Fibroblast of upper back skin (primary cell): ENCODE measurements around the gene DGKE.
A peak's percentile ranks its signal among the peaks of the same experiment; 100 is the strongest.

Source experiments
- DNase-seq: peaks from one replicate; pipeline ENCODE4 v3.0.0-alpha.2; 2013

DGKE gene

DNA sequence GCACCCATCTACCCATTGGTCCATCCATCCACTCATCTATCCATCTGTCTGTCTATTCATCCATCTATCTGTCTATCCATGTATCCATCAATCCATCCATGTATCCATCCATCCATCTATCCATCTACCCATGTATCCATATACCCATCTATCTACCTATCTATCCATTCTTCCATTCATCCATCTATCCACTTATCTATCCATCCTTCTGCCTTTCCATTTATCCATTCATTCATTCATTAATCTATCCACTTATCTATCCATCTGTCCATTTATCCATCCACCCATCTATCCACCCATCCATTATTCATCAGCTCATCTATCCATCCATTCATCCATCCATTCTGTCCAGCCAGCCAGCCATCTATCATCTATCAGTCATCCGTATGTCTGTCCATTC, 58.4 kb downstream of the DGKE start:
- no peak for DNase-seq

GRCh38 chr17:56893503-56893902, 59.6 kb downstream of the DGKE start:
- DNase-seq = no peak

GRCh38 chr17:56894859-56895455, 61.0 kb downstream of the DGKE start:
- no peak for DNase-seq

- no peak for DNase-seq
Measured at GRCh38 chr17:56896217-56896967, 62.4 kb downstream of the DGKE start.

DNA sequence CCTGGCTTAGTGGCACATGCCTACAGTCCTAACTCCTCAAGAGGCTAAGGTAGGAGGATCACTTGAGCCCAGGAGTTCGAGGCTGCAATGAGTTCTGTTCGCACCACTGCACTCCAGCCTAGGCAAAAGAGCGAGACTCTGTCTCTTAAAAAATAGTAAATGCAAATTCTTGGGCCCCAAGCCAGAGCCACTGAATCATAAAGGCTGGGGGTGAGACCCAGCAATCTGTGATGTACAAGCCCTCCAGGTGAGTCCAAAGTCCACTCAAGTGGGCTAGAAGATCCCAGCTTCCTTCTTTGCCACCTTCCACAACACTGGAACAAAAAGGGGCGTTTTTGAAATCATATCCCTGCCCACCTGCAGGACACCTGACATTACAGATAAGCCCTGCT, 63.0 kb downstream of the DGKE start:
- DNase-seq = no peak

DNA sequence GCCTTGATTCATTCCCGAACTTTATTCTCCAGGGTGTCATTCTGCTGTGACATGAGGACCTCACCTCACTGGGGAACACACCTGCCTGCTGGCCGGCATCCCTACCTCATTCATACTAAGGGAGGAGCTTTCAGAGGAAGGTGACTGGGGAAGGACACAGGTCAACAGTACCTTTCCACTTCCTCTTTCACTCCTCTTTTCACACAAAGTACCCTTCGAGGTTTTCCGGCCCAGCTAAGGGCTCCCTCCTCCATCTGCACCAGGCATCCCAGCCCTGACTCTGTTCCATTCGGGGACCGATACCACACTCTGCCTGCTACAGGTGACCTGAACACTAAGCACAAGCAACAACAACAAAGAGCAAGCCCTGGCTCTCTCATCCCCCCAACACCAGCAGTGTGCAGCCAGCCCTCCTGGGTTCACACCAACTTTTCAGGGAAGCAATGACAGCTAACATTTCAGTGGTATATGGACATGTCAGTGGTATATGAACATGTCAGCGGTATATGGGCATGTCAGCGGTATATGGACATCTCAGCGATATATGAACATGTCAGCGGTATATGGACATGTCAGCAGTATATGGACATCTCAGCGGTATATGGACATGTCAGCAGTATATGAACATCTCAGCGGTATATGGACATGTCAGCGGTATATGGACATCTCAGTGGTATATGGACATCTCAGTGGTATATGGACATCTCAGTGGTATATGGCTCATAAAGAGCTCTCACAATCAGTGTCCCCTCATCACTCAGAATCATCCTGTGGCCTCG, 63.9 kb downstream of the DGKE start:
- DNase-seq = no peak

- DNase-seq = no peak
Measured at GRCh38 chr17:56898874-56899273, 64.9 kb downstream of the DGKE start.

- DNase-seq = no peak
Measured at GRCh38 chr17:56899403-56899802, 65.5 kb downstream of the DGKE start.

DNA sequence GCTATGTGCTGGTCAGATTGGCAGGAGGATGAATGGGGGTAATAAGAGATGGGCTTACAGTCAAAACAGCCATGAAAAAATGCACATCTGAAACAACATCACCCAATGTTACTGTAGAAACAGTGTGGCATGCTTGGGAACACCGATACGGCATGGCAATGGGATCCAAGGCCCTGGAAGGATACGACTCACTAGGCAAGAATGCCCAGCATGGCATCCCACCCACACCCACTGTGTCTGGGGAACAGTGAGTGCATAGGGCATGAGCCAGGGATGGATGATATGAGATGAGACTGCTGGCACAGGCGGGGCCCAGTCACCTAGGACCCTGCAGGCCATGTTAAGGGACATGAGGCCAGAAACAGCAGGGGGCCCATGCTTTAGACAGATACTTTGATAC, 68.4 kb downstream of the DGKE start:
- DNase-seq = peak; percentile 13

DNA sequence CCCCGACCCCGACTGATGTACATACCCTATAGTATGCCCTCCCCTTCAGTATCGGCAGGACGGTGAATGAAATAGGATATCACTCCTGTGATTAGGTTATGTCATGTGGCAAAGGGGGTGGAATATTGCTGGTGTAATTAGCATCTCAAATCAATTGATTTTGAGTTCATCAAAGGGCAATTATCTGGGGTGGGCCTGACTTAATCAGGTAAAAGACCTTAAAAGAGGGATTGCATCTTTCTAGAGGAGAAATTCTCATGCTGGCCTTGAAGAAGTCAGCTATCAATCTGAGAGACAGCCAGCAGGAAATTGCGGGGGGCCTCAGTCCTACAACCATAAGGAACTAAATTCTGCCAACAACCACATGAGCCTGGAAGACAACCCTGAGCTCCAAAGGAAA, 69.6 kb downstream of the DGKE start:
- DNase-seq = no peak

DNA sequence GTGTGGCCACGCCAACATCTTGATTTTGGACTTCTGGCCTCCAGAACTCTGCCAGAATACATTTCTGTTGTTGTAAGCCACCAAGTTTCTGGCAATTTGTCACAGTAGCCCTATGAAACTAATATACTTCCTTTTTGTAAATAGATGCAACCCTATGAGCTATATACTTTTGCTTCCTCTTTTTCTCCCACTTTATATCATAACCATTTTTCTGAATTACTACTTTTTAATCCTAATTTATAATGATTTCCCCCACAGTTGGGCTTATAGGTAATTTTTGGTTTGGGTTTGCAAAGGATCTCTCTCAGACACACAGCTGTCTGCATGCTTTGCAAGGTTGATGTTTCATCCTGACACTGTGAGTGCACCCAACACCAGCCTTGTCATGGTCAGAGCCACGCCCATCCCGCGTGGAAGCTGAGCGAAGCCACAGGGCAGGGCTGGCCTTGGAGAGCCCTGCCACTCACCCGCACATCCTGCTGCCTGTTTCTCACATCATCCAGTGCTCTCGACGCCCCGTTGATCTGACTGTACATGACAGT, 74.1 kb downstream of the DGKE start:
- no peak for DNase-seq

DNA sequence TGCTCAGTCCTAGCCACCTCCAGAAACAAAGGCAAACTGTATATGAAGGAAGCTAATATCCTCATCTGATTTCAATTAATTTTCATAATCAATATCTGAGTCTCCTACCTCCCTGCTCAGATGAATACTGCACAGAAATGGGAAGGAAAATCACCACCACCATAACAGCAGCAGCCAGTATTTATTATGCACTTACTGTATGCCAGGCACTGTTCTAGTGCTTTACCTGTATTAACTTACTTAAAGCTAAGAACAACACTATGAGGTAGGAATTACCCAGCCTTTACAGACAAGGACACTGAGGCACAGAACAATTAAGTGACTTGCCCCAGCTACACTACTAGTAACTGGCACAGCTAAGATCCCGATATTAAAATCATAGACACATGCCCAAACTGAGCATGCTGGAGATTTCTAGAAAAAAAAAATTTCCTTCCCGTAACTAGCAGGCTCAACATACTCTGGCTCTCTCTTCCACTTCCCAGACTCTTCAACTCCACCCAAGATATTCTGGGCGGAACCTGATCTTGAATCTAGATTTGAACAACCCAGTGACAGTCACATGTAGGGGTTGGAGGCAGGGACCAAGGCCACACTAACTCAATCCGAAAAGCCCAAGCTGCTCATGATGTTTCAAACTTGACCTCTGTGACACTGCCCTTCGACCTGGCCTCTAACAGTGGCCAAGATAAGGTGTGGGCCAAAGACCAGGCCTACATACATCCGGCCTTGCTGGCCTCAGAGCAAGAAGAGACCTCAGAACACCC, 76.0 kb downstream of the DGKE start:
- DNase-seq = no peak

DNA sequence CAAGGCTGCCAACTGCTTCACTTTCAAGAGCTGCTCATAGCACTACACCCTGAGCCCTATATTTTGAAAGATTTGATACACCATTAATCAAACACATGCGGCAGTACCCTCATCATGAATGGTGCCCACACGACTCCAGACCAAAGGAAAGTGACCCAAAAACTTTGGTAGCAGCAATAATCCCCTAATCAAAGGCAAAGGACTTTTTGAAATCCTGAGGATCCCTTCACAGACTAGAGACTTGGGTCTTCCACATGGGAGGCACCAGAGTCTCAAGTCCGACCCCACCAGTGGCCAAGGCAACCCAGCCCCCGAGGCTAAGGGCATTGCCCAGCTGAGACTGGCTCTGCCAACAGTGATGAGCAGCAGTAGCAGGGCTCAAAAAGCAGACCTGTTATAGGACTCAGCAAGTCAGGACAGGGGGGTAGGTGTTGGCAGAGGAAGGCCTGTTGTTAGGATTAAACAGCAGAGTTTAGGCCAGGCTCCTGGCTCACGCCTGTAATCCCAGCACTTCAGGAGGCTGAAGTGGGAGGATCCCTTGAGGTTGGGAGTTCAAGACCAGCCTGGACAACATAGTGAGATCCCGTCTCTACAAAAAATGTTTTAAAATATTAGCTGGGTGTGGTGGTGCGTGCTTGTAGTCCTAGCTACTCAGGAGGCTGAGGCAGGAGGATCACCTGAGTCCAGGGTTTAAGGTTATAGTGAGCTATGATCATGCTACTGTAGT, 76.7 kb downstream of the DGKE start:
- no peak for DNase-seq

GRCh38 chr17:56912105-56912999, 78.4 kb downstream of the DGKE start:
- no peak for DNase-seq

- DNase-seq = no peak
Measured at GRCh38 chr17:56913000-56913311, 79.0 kb downstream of the DGKE start.

DNA sequence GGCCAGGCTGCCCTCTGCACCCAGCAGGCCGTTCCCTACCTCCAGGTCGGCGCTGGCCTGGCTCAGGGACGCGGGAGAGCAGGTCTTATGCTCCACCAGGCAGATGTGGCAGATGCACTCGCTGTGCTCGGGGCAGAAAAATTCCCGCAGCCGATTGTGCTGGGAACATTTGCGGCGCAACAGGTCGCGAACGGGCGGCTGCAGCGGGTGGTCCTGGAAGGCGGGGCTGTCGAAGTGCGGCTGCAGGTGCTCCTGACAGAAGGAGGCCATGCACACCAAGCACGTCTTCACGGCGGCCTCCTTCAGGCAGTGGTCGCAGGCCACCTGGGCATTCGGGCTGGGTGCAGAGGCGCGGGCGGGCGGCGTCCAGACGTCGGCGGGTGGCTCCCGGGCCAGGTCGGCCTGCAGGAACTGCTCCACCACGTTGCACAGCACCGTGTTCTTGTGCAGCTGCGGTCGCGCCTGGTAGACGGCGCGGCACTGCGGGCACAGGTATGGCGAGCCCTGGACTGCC, 79.5 kb downstream of the DGKE start:
- no peak for DNase-seq

DNA sequence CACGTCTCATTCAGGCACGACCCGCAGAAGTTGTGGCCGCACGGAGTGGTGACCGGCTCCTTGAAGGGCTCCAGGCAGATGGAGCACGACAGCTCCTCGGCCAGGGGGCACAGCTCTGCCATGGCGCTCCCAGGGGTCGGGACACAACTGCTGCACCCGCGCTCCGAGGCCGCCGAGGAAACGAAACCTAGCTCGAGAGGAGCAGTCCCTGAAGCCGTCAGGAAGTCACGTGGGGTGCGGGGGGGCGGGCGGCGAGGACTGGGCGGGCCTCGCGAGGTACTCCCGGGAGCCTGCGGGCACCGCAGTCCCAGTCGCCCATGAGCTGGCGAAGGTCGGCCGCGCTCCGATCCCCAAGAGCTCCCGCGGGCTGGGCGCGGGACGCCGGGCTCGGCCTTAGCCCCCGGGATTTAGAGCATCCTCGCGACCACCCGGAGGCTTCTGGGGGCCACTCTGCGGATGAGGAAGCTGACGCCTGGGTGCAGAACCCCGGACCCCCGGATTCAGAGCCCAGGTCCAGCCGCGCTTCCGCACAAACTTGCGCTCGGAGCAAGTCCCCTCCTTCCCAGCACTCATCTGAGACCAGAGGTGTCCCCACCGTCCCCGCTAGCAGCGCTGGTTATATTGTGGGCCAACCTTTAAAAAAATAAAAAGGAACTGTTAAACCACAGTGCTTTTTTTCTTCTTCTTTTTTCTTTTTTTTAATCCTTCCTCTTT, 80.1 kb downstream of the DGKE start, which contains the start of gene TRIM25:
TSS of gene TRIM25 (minus strand) at position 183 of the 714 bp plus-strand sequence. CDS start at position 122, 61 bp downstream.
- peak; percentile 84 for DNase-seq

DNA sequence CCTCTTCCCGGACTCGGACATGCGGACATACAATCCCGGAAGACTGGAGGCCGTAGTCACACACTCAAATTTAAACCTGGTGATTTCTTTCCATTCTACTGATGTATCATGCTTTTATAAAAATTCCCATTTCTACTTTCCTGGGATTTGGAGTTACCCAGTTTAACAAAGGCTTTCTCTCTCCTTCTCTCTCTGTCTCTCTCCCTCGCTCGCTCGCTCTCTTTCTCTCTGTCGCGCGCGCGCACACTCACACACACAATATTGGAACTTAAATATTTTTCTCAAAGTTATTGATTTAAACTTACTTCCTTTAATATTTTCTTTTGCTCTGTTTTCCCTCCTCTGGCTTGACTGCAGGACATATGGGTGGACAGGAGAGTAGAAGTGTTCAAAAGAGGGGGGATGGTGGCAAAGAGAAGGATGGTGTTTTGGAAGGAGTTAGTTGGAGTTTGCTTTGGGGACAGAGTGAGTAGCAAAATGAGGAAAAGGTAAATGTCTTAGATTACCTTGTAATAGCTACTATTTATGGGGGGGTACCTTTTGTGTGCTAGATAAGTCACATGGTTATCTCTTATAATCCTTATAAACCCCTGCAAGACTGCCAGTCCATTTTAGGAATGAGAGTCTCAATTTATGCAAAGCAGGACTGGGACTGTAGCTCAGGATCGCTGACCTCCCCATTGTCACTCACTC, 80.8 kb downstream of the DGKE start:
- DNase-seq = no peak

- DNase-seq = no peak
Measured at GRCh38 chr17:56917559-56918296, 83.8 kb downstream of the DGKE start.
